NCI-H345 (cell line): ENCODE measurements around the gene PSME3IP1.
"Not testable (repeated sequence)": the region's sequence is repeated elsewhere in the genome, so short reads cannot be mapped to it uniquely, and the experiment has no call there.

ENCODE experiments used
- DNase-seq: peaks from one replicate; lab custom pipeline; 2025; lab: John Stamatoyannopoulos, UW

The PSME3IP1 gene

GRCh38 chr16:57125376-57125775 lies 60.5 kb downstream of the PSME3IP1 start:
- DNase-seq = no peak

- DNase-seq = no peak
Measured at GRCh38 chr16:57123974-57124674, 61.7 kb downstream of the PSME3IP1 start.

GRCh38 chr16:57123216-57123973 lies 62.4 kb downstream of the PSME3IP1 start:
- DNase-seq = no peak

- DNase-seq = no peak
Measured at GRCh38 chr16:57118461-57119084, 67.3 kb downstream of the PSME3IP1 start.

DNA sequence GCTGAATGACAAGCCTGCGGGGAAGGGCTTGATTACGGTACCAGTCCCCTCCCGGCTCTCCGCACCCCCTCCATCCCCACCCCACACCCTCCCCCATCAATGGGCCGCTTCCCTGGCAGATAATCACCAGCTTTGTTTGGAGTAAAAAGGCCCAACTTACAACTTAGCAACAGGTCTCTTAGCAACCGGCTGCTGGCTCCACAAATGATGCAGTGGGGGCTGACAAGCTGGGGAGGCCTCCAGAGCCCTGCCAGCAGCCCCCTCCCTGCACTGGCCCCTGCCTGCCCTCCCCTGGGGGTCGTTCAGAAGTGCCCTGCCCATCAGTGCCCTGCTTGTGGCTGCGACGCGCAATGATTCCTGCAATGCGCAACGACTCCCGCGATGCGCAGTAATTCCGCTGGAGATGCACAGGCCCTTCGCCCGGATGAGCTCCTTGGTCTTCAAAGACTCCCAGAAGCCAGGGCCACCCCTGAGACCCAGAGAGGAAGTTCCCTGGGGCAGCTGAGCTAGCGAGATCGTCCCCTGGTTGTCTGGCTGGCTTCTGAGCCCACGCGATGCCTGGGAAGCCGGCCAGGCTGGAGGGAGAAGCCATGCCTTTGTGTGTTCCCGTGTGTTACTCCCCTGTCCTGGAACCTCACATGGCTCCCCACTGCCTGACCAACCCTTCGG lies 70.2 kb downstream of the PSME3IP1 start:
- DNase-seq = peak; percentile 29

- DNase-seq = no peak
Measured at GRCh38 chr16:57115168-57115513, 70.7 kb downstream of the PSME3IP1 start.

DNA sequence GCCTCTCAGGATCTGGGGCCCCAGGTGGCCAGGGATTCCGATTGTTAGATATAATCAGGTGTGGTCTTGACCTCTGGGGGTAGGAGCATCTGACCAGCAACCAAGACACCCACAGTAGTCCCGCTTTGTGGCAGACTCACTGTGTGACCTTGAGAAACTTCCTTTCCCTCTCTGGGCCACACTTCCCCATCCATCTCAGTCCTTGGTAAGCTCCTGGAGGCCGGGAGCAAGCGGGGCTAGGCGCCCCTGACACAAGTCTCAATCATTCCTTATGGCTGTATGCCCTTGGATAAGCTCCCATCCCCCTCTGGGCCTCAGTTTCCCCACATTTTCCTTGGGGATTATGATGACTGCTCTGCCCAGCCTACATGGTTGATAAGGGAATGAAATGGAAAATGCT lies 72.2 kb downstream of the PSME3IP1 start:
- DNase-seq = no peak

DNA sequence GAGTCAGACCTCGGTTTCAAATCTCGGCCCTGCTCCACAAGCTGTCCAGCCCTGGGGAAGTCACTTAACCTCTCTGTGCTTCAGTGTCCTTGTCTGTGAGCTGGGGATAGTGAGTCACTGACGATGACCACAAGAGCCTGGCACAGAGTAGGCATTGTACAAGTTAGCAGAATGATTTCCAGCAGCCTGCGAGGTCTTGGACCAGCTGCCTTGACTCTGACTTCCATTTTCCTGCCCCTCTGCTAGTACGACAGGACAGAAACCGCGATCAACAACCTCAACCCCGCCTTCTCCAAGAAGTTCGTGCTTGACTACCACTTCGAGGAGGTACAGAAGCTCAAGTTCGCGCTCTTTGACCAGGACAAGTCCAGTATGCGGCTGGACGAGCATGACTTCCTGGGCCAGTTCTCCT lies 72.8 kb downstream of the PSME3IP1 start:
- no peak for DNase-seq

DNA sequence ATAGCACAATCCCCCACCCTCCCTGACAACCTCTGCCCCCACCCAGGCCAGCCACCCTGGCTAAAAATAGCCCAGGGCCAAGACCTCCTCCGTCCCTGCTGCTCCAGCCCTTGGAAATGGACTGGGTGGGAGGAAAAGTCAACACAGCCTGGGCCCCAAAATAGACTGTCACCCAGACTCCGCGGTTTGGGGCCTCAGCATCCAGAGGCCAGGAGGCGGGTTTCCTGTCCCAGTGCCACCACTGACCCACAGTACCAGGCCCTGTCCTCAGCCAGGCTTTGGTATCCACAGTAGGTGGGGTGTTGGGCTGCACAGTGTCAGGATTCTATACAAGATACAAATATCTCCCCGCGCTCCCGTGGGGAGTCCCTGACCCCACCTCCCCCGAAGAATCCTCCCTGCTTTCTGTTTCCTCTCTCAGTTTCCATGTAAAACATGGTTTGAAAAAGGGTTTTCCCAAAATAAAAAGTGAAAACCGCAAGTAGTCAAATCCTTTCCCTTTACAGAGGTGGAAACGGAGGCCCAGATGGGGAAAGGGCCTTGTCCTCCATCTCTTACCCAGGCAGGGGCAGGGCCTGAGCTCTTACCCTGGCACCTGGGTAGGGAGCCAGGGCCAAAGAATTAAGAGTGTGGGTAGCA lies 73.3 kb downstream of the PSME3IP1 start:
- DNase-seq = no peak

DNA sequence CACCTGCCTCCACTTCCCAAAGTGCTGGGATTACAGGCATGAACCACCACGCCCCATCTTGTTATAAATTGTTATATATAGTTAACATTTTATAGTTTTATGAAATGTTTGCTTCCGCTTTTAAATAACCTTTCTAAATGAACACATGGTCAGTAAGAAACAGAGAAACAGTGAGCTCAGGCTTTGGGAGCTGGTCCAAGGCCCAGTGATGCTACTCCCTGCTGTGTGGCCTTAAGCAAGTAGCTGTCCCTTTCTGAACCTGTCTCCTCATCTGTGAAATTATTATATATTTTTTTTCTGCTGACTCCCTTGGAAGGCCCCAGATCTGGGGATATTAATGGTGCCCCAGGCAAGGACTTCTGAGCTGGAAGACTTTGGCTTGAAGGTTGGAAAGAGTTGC lies 74.4 kb downstream of the PSME3IP1 start:
- DNase-seq = no peak

GRCh38 chr16:57110937-57111336 lies 74.9 kb downstream of the PSME3IP1 start:
- DNase-seq = no peak

- DNase-seq = not testable (repeated sequence)
Measured at GRCh38 chr16:57109259-57110105, 76.4 kb downstream of the PSME3IP1 start.

DNA sequence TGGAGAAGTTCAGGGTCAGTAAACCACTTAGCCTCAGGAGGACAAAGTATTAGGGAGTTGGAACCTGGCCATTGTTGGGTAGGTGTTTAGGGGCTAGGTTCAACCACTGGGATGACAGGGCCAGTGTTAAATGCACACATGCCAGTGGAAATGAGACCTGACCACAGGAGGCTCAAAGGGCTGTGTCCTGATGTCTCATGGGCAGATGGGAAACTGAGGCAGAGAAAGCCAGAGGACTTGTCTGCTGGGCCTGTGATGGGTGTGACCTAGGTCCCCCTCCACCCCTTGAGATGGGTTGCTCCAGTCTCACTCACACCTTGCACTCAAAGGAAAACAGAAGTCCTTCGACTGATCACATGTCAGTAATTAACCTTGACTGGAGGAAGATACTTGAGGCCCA lies 77.4 kb downstream of the PSME3IP1 start:
- no peak for DNase-seq

DNA sequence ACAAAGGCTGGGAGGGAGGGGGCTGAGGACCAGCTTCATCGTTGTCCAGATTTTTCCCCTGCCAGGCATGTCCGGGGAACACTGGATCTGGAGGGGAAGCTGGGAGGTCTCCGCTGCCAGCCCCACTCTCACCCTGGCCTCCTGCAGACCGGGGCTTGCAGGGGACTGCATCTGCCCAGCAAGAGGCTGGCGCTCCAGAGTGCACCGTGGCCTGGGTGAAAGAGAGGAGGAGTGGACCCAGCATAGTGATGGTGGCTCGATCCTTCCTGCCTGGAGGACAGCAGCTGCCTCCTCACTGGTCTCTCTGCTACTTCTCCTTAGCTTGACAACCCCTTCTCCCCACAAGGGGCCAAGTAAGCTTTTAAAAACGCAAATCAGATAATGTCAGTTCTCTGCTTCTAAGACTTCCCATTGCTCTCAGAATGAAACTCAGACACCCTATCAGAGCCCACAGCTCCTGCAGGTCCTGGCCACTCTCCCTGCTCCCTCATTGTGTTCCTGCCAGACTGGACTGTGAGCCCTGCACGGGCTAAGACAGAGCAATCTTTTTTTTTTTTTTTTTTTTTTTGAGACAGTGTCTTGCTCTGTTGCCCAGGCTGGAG lies 78.4 kb downstream of the PSME3IP1 start:
- DNase-seq = no peak

GRCh38 chr16:57106767-57107166 lies 79.1 kb downstream of the PSME3IP1 start:
- DNase-seq = no peak

- no peak for DNase-seq
Measured at GRCh38 chr16:57105184-57105583, 80.7 kb downstream of the PSME3IP1 start.

DNA sequence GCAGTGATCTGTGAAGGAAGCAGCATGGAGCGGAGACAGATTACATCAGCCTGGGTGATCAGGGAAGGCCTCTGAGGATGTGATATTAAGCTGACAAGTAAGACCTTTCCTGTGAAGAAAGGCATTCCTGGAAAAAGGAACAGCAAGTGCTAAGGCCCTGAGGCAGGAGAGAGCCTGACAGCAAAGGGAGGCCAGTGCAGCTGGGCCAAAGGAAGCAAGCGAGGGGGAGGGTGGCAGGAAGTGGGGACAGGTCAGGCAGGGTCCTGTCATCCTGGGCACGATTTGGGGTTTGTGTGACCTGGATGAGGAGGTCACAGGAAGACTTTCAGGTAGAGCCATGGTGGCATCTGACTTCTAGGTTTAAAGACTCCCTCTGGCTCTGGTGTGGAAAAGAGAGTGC lies 81.1 kb downstream of the PSME3IP1 start:
- DNase-seq = no peak

GRCh38 chr16:57102888-57103851 lies 82.7 kb downstream of the PSME3IP1 start:
- DNase-seq = peak; percentile 5
